Measurements from ENCODE around the gene CCDC24. TPM values are rescaled to one million over a fixed set of nuclear protein-coding genes. Genes with fewer than 3 reads are reported as not detected.
A peak's percentile ranks its signal among the peaks of the same experiment; 100 is the strongest.

The CCDC24 gene
- total RNA-seq (1.0 and 3.5 TPM in 2 replicates), polyA plus RNA-seq (0.63 and 0.94 TPM in 2 replicates), polyA minus RNA-seq (ENCODE audit: low replicate concordance) (2.7 and 2.8 TPM in 2 replicates)
- polyA plus RNA-seq (2012): 2.9 and 3.4 TPM in 2 replicates

GRCh38 chr1:43991476-43992231 is at the start of gene CCDC24:
CCDC24 (plus strand) TSS chr1:43991599; CDS start chr1:43991879, 280 bp downstream.
- H3K79me2 ChIP-seq (ENCODE audit: control insufficient read depth, insufficient read depth, low read length): no peaks in the 10 kb centered on the region
- TF ChIP-seq, protein P1, sequence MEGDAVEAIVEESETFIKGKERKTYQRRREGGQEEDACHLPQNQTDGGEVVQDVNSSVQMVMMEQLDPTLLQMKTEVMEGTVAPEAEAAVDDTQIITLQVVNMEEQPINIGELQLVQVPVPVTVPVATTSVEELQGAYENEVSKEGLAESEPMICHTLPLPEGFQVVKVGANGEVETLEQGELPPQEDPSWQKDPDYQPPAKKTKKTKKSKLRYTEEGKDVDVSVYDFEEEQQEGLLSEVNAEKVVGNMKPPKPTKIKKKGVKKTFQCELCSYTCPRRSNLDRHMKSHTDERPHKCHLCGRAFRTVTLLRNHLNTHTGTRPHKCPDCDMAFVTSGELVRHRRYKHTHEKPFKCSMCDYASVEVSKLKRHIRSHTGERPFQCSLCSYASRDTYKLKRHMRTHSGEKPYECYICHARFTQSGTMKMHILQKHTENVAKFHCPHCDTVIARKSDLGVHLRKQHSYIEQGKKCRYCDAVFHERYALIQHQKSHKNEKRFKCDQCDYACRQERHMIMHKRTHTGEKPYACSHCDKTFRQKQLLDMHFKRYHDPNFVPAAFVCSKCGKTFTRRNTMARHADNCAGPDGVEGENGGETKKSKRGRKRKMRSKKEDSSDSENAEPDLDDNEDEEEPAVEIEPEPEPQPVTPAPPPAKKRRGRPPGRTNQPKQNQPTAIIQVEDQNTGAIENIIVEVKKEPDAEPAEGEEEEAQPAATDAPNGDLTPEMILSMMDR (conservative IDR thresholded peaks at IDR 0.05 in 1 of 2, IDR thresholded peaks at IDR 0.05 in 1 of 2; ENCODE audit: low read depth in 1 of 2, low read length in 2 of 2): no peak
- TF ChIP-seq EZH2 (IDR thresholded peaks at IDR 0.05; ENCODE audit: low read length, missing control alignments): no peak
- peak within 1 kb of the TSS; percentile 60 for H3K9ac ChIP-seq (ENCODE audit: insufficient read depth, low read length)
- DNase-seq (ENCODE audit: low read depth in 2 of 2): peak; percentile 68 to 74
- H3K4me1 ChIP-seq (ENCODE audit: control insufficient read depth, extremely low read depth, insufficient read depth, low read length): peaks cover 3% of the 10 kb centered on the region
- H3K27ac ChIP-seq (ENCODE audit: insufficient read depth, low read length): peak within 1 kb of the TSS; percentile 44
- no peaks in the 10 kb centered on the region for H3K27me3 ChIP-seq (ENCODE audit: control insufficient read depth, insufficient read depth, low read length)
- H3K36me3 ChIP-seq (ENCODE audit: control insufficient read depth, insufficient read depth, low read length): no peaks in the 10 kb centered on the region
- peak within 1 kb of the TSS; percentile 61 for H2AFZ ChIP-seq (ENCODE audit: low read length)
- H4K20me1 ChIP-seq (ENCODE audit: control insufficient read depth, extremely low read depth, insufficient read depth, low read length): no peaks in the 10 kb centered on the region
- peak within 1 kb of the TSS; percentile 42 to 67 (median 58) for H3K4me3 ChIP-seq (replicated peaks in 1 of 4; ENCODE audit: control extremely low read depth in 1 of 4, insufficient read depth in 1 of 4, low read depth in 3 of 4, low read length in 4 of 4)
- H3K4me2 ChIP-seq (ENCODE audit: extremely low read depth, insufficient read depth, low read length): peak within 1 kb of the TSS; percentile 93
- no peaks in the 10 kb centered on the region for H3K9me3 ChIP-seq (ENCODE audit: control insufficient read depth, insufficient read depth, low read depth, low read length)

DNA sequence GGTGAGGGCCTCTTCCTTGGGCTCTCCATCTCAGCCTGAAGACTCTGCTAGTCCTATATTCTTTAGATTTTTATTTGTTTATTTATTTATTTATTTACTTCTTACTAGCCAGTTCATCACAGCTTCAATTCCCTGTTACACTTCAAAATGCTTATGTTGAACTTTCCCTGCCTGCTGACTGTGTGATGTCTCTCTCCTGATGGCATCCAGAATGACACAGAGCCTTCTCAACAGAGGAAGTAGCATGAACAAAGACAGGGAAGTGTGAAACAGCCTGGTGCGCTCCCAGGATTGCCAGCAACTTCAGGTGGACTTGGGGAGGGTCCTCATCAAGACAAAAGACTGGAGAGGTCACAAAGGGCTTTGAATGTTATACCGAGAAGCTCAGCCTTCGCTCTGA is 49.0 kb upstream of the CCDC24 start:
- H3K79me2 ChIP-seq (ENCODE audit: control insufficient read depth, insufficient read depth, low read length): peaks cover 4% of the 10 kb centered on the region
- H3K36me3 ChIP-seq (ENCODE audit: control insufficient read depth, insufficient read depth, low read length): no peaks in the 10 kb centered on the region
- H4K20me1 ChIP-seq (ENCODE audit: control insufficient read depth, extremely low read depth, insufficient read depth, low read length): no peaks in the 10 kb centered on the region
- H3K27me3 ChIP-seq (ENCODE audit: control insufficient read depth, insufficient read depth, low read length): no peaks in the 10 kb centered on the region
- H3K9me3 ChIP-seq (ENCODE audit: control insufficient read depth, insufficient read depth, low read depth, low read length): no peaks in the 10 kb centered on the region
- no peak overlapping the region for H2AFZ ChIP-seq (ENCODE audit: low read length)
- no peak overlapping the region for H3K4me3 ChIP-seq (replicated peaks in 1 of 4; ENCODE audit: control extremely low read depth in 1 of 4, insufficient read depth in 1 of 4, low read depth in 3 of 4, low read length in 4 of 4)
- TF ChIP-seq, protein P1 (conservative IDR thresholded peaks at IDR 0.05 in 1 of 2, IDR thresholded peaks at IDR 0.05 in 1 of 2; ENCODE audit: low read depth in 1 of 2, low read length in 2 of 2): no peak
- TF ChIP-seq EZH2 (IDR thresholded peaks at IDR 0.05; ENCODE audit: low read length, missing control alignments): no peak
- peaks cover 3% of the 10 kb centered on the region for H3K4me1 ChIP-seq (ENCODE audit: control insufficient read depth, extremely low read depth, insufficient read depth, low read length)
- no peak overlapping the region for H3K4me2 ChIP-seq (ENCODE audit: extremely low read depth, insufficient read depth, low read length)
- no peak overlapping the region for H3K27ac ChIP-seq (ENCODE audit: insufficient read depth, low read length)
- no peak overlapping the region for H3K9ac ChIP-seq (ENCODE audit: insufficient read depth, low read length)
- no peak for DNase-seq (ENCODE audit: low read depth in 2 of 2)

DNA sequence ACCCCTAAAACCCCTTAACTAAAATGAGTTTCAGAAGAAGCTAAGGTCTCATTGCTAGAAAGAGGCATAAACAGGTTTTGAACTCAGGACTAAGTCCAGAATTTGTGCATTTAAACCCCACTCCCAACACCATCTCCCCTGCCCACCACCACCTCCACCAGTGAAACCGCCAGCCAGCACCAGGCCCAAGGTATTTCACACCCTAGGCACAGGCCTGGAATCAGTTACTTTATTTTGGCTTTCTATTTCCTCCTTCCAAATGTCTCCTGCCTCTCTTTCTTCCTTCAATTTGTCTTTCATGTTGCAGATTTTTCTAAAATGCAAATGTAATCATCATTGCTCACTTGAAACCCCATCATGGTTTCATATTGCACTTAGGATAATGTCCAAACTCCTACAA is 46.5 kb upstream of the CCDC24 start:
- Histone ChIP-seq H3K9ac (ENCODE audit: insufficient read depth, low read length) (no peak overlapping the region), H4K20me1 (ENCODE audit: control insufficient read depth, extremely low read depth, insufficient read depth, low read length) (no peaks in the 10 kb centered on the region), H3K27me3 (ENCODE audit: control insufficient read depth, insufficient read depth, low read length) (no peaks in the 10 kb centered on the region), H3K4me2 (ENCODE audit: extremely low read depth, insufficient read depth, low read length) (no peak overlapping the region), H3K4me3 (replicated peaks in 1 of 4; ENCODE audit: control extremely low read depth in 1 of 4, insufficient read depth in 1 of 4, low read depth in 3 of 4, low read length in 4 of 4) (no peak overlapping the region), H3K79me2 (ENCODE audit: control insufficient read depth, insufficient read depth, low read length) (peaks cover 17% of the 10 kb centered on the region), H2AFZ (ENCODE audit: low read length) (no peak overlapping the region), H3K36me3 (ENCODE audit: control insufficient read depth, insufficient read depth, low read length) (no peaks in the 10 kb centered on the region), H3K4me1 (ENCODE audit: control insufficient read depth, extremely low read depth, insufficient read depth, low read length) (peaks cover 3% of the 10 kb centered on the region), H3K27ac (ENCODE audit: insufficient read depth, low read length) (no peak overlapping the region), H3K9me3 (ENCODE audit: control insufficient read depth, insufficient read depth, low read depth, low read length) (no peaks in the 10 kb centered on the region)
- TF ChIP-seq, protein P1 (conservative IDR thresholded peaks at IDR 0.05 in 1 of 2, IDR thresholded peaks at IDR 0.05 in 1 of 2; ENCODE audit: low read depth in 1 of 2, low read length in 2 of 2): no peak
- no peak for TF ChIP-seq EZH2 (IDR thresholded peaks at IDR 0.05; ENCODE audit: low read length, missing control alignments)
- no peak for DNase-seq (ENCODE audit: low read depth in 2 of 2)
